Left forelimb (tissue), 1 donor: ENCODE measurements around the gene NSMCE1.
A peak's percentile ranks its signal among the peaks of the same experiment; 100 is the strongest.

Experiments used
- DNase-seq: peaks from one replicate; pipeline ENCODE4 v3.0.0-alpha.2; 2018; ENCODE audit warnings: low spot score

NSMCE1 gene

GRCh38 chr16:27243725-27244362 lies 24.7 kb downstream of the NSMCE1 start:
- DNase-seq: no peak

GRCh38 chr16:27242868-27243590 lies 25.5 kb downstream of the NSMCE1 start:
- no peak for DNase-seq

- no peak for DNase-seq
These were observed 26.2 kb downstream of the NSMCE1 start for GRCh38 chr16:27242398-27242797.

GRCh38 chr16:27241658-27242057 lies 26.9 kb downstream of the NSMCE1 start:
- no peak for DNase-seq

- DNase-seq: peak; percentile 20
These were observed 27.5 kb downstream of the NSMCE1 start for GRCh38 chr16:27240948-27241531.

GRCh38 chr16:27239906-27240655 lies 28.5 kb downstream of the NSMCE1 start:
- peak; percentile 36 for DNase-seq

- peak; percentile 26 for DNase-seq
These were observed 29.5 kb downstream of the NSMCE1 start for GRCh38 chr16:27239026-27239425.

GRCh38 chr16:27238591-27238990 lies 30.0 kb downstream of the NSMCE1 start:
- peak; percentile 1 for DNase-seq

GRCh38 chr16:27238016-27238587 lies 30.5 kb downstream of the NSMCE1 start:
- peak; percentile 56 for DNase-seq

- DNase-seq: peak; percentile 69
These were observed 31.2 kb downstream of the NSMCE1 start for GRCh38 chr16:27237219-27238015.

- peak; percentile 8 for DNase-seq
These were observed 31.8 kb downstream of the NSMCE1 start for GRCh38 chr16:27236635-27237218.

GRCh38 chr16:27235938-27236245 lies 32.7 kb downstream of the NSMCE1 start:
- DNase-seq: peak; percentile 46

- DNase-seq: peak; percentile 84
These were observed 33.3 kb downstream of the NSMCE1 start for GRCh38 chr16:27235055-27235937.

- no peak for DNase-seq
These were observed 34.0 kb downstream of the NSMCE1 start for GRCh38 chr16:27234603-27235002.

GRCh38 chr16:27234171-27234570 lies 34.4 kb downstream of the NSMCE1 start:
- DNase-seq: no peak

GRCh38 chr16:27233731-27234130 lies 34.8 kb downstream of the NSMCE1 start:
- no peak for DNase-seq

GRCh38 chr16:27232901-27233625 lies 35.5 kb downstream of the NSMCE1 start:
- no peak for DNase-seq

- DNase-seq: no peak
These were observed 36.3 kb downstream of the NSMCE1 start for GRCh38 chr16:27232061-27232900.

GRCh38 chr16:27231692-27232060 lies 36.9 kb downstream of the NSMCE1 start:
- no peak for DNase-seq
